Measurements from ENCODE around the gene RRAS2. TPM values are rescaled to one million over a fixed set of nuclear protein-coding genes. Genes with fewer than 3 reads are reported as not detected.

The RRAS2 gene
- total RNA-seq, 4 donors from 2014 or later, result 12.3 to 86.0 (median 41.7) TPM

DNA sequence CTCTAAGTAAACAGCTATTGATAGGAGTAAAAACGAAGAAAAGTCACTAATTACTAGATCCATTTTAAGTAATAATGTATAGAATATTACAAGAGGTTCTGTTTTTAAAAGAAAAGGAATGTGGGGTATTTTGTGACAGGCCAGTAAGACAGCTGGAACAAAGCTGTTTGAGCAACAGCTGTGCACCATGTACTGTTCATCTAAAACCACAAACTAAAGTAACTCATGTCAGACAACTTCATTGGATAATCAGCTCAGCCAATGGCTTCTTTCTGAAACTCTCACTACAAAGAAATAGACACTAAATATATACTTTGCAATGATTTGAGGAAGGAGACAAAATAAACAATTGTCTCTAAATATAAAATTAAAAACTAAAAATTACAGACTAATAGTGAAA is 16.1 kb downstream of the RRAS2 start:
- WGBS, 2 donors (ENCODE audit: low coverage in 1 of 2), result 61 to 93% methylated on average over 1 of the region's 1 CpG
- intact Hi-C loops (cut with DNase I; ENCODE audit: low total_unique reads), result no loop called here

DNA sequence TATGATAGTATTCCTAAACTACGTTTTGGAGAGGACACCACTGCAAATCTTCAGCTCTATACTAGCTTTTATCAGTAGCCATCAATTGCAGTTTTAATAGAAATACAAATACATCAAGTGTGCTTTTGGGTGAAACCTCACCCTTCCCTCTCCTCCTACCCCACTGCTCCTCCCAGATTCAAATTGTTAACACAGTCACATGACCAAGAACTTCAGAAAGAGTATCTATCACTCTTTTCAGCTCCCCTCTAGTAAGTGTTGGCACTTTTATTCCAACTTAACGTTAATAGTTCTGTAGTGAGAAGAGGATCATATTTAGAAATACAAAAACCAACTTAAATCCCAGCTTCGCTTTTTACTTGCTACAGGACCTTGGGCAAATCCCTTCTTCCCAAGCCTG is 17.0 kb downstream of the RRAS2 start:
- no peak overlapping the region for H3K27ac ChIP-seq
- WGBS, 2 donors (ENCODE audit: low coverage in 1 of 2), result 70 to 79% methylated on average over 3 of the region's 3 CpGs
- TF ChIP-seq POLR2AphosphoS5 (IDR thresholded peaks at IDR 0.05) (no peak), EP300 (IDR thresholded peaks at IDR 0.05; ENCODE audit: low read depth) (no peak)
- H3K36me3 ChIP-seq, result no peaks in the 10 kb centered on the region
- in situ Hi-C loops (cut with MboI; ENCODE audit: low pct_ligation_motif_present in 1 of 4, low pct_unique_long_range_greater_than_20kb in 1 of 4, low sequenced_read_pairs in 3 of 4), result no loop called here
- H3K27me3 ChIP-seq, result no peaks in the 10 kb centered on the region
- H3K9me3 ChIP-seq, result no peaks in the 10 kb centered on the region
- intact Hi-C loops (cut with DNase I; ENCODE audit: low total_unique reads), result no loop called here
- peaks cover 0 to 9% (median 0%) of the 10 kb centered on the region in 4 donors for H3K4me1 ChIP-seq
- DNase-seq, result no peak
- no peak overlapping the region for H3K4me3 ChIP-seq

More for the DNA sequence above, 16.1 kb downstream of the RRAS2 start:
- peaks cover 0 to 9% (median 0%) of the 10 kb centered on the region in 4 donors for H3K4me1 ChIP-seq
- no peaks in the 10 kb centered on the region for H3K27me3 ChIP-seq
- no peak overlapping the region for H3K27ac ChIP-seq
- no peak overlapping the region for H3K4me3 ChIP-seq
- H3K36me3 ChIP-seq, result no peaks in the 10 kb centered on the region
- H3K9me3 ChIP-seq, result no peaks in the 10 kb centered on the region
- in situ Hi-C loops (cut with MboI; ENCODE audit: low pct_ligation_motif_present in 1 of 4, low pct_unique_long_range_greater_than_20kb in 1 of 4, low sequenced_read_pairs in 3 of 4), result no loop called here
- TF ChIP-seq EP300 (IDR thresholded peaks at IDR 0.05; ENCODE audit: low read depth), result no peak
- TF ChIP-seq, protein P1, sequence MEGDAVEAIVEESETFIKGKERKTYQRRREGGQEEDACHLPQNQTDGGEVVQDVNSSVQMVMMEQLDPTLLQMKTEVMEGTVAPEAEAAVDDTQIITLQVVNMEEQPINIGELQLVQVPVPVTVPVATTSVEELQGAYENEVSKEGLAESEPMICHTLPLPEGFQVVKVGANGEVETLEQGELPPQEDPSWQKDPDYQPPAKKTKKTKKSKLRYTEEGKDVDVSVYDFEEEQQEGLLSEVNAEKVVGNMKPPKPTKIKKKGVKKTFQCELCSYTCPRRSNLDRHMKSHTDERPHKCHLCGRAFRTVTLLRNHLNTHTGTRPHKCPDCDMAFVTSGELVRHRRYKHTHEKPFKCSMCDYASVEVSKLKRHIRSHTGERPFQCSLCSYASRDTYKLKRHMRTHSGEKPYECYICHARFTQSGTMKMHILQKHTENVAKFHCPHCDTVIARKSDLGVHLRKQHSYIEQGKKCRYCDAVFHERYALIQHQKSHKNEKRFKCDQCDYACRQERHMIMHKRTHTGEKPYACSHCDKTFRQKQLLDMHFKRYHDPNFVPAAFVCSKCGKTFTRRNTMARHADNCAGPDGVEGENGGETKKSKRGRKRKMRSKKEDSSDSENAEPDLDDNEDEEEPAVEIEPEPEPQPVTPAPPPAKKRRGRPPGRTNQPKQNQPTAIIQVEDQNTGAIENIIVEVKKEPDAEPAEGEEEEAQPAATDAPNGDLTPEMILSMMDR (IDR thresholded peaks at IDR 0.05), result no peak
- TF ChIP-seq POLR2AphosphoS5 (IDR thresholded peaks at IDR 0.05), result no peak
- no peak for TF ChIP-seq POLR2A (IDR thresholded peaks at IDR 0.05)
- DNase-seq, result no peak

DNA sequence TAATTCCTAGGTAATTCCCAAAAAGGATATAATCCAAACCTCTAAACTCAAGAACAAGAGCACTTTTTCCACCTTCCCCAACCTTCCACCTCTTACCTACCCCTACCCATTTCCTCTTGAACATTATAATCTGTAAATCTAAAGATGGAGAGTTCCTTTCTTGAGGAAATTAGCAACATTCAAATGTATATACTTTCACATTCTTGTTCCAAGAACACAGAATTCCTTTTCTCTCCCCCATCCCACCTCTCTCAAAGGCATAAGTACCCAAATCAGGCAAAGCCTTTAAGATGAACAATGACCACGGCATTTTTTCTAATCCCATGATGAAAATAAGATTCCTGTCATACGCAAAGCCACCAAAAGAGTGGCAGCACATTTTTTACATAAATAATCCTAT is 18.3 kb downstream of the RRAS2 start:
- peaks cover 0 to 9% (median 0%) of the 10 kb centered on the region in 4 donors for H3K4me1 ChIP-seq
- no peaks in the 10 kb centered on the region for H3K27me3 ChIP-seq
- in situ Hi-C loops (cut with MboI; ENCODE audit: low pct_ligation_motif_present in 1 of 4, low pct_unique_long_range_greater_than_20kb in 1 of 4, low sequenced_read_pairs in 3 of 4) (no loop called here), intact Hi-C loops (cut with DNase I; ENCODE audit: low total_unique reads) (no loop called here)
- H3K36me3 ChIP-seq, result no peaks in the 10 kb centered on the region
- no peak overlapping the region for H3K27ac ChIP-seq
- WGBS, 2 donors (ENCODE audit: low coverage in 1 of 2), result 88% methylated on average over 2 of the region's 2 CpGs
- DNase-seq, result no peak
- TF ChIP-seq, protein P1 (IDR thresholded peaks at IDR 0.05), result no peak
- TF ChIP-seq POLR2AphosphoS5 (IDR thresholded peaks at IDR 0.05) (no peak), POLR2A (IDR thresholded peaks at IDR 0.05) (no peak), EP300 (IDR thresholded peaks at IDR 0.05; ENCODE audit: low read depth) (no peak)
- H3K4me3 ChIP-seq, result no peak overlapping the region
- H3K9me3 ChIP-seq, result no peaks in the 10 kb centered on the region

DNA sequence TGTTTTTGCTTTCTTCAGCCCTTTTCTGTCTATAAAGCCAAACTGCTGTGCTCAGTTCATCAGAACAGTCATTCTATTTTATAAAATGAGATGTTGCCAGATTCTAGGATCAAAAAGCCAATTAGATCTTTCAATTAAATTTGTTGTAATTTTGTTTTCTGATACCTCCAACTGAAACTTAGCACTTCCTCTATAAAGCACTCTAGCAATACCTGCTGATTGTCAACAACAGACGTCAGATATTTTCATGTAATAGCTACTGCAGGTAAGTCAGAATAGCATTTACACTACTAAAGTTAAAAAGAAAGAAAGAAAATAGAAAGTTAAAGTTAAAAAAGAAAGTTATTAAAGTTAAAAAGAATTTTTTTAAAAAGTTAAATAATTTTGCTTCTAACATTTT is 19.6 kb downstream of the RRAS2 start:
- no peak for DNase-seq
- in situ Hi-C loops (cut with MboI; ENCODE audit: low pct_ligation_motif_present in 1 of 4, low pct_unique_long_range_greater_than_20kb in 1 of 4, low sequenced_read_pairs in 3 of 4), result no loop called here
- no peak overlapping the region for H3K27ac ChIP-seq
- no peaks in the 10 kb centered on the region for H3K27me3 ChIP-seq
- H3K4me1 ChIP-seq, result peaks cover 0 to 9% (median 0%) of the 10 kb centered on the region in 4 donors
- H3K4me3 ChIP-seq, result no peak overlapping the region
- H3K36me3 ChIP-seq, result no peaks in the 10 kb centered on the region
- H3K9me3 ChIP-seq, result no peaks in the 10 kb centered on the region
- TF ChIP-seq POLR2A (IDR thresholded peaks at IDR 0.05), result no peak
- no peak for TF ChIP-seq EP300 (IDR thresholded peaks at IDR 0.05; ENCODE audit: low read depth)
- TF ChIP-seq, protein P1 (IDR thresholded peaks at IDR 0.05), result no peak
- TF ChIP-seq POLR2AphosphoS5 (IDR thresholded peaks at IDR 0.05), result no peak
- 46 to 59% methylated on average over 1 of the region's 1 CpG for WGBS, 2 donors (ENCODE audit: low coverage in 1 of 2)
- intact Hi-C loops (cut with DNase I; ENCODE audit: low total_unique reads), result no loop called here

Measured in transverse colon (tissue), 4 donors.